HG03045 (cell line): ENCODE measurements around the gene ST3GAL3.
"Not testable (repeated sequence)": the region's sequence is repeated elsewhere in the genome, so short reads cannot be mapped to it uniquely, and the experiment has no call there.

Experiments
- ATAC-seq: cut with Tn5 transposase; IDR thresholded peaks from one replicate; pipeline ENCODE4 v1.9.1; 2021; ENCODE audit warnings: mild to moderate bottlenecking, moderate library complexity; ENCODE audit not compliant: unreplicated experiment

Gene ST3GAL3

DNA sequence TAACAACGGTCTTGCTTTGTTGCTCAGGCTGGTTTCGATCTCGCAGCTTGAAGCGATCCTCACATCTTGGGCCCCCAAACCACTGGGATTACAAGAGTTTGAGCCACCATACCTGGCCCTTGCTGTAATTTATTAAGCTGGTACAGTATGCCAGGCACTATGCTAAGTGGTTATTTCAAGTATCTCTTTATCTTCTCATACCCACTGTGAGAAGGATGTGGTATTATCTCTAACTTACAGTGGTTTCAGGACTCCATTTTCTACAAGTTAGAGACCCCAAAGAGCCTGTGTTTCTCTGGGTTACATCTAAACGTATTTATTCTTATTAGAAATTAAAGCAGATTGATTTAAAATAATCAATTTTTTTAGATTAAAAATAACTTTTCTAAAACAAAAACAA lies 8.1 kb upstream of the ST3GAL3 start:
- ATAC-seq = no peak

DNA sequence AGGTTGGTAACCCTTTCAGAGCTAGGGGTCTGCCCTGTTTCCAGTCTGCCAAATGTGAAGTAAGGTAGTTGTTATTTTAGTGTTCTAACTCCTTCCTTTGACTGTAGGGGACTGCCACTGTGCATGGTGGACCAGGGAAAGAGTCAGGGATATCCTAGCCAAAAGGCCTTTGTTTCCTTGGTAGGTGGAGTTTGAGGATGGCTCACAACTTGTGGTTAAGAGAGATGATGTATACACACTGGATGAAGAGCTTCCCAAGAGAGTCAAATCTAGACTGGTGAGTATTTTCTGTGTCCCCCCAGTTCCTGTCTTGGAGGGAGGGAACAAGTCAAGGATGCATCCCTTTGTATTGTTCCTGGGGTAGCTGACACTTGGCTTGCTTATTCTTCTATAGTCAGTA lies 3.5 kb upstream of the ST3GAL3 start:
- ATAC-seq = no peak

DNA sequence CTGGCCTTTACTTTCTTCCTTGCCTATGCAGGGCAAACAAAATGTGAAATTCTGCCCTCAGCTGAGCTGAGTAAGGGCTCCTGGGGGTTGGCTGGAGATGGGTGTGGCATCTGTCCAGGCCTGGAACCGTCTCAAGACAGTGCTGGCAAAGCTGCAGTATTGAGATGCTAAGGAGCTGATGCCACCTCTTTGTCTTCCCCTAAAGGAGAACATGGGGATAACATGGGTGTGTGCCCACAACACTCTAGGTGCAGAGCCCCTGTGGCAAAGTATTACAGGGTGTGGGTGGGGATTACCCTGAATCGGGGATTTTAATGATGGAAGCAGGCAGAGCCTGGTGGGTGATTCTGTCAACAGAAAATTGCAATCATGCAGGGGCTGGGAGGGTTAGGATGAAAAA lies 2.5 kb upstream of the ST3GAL3 start:
- no peak for ATAC-seq

DNA sequence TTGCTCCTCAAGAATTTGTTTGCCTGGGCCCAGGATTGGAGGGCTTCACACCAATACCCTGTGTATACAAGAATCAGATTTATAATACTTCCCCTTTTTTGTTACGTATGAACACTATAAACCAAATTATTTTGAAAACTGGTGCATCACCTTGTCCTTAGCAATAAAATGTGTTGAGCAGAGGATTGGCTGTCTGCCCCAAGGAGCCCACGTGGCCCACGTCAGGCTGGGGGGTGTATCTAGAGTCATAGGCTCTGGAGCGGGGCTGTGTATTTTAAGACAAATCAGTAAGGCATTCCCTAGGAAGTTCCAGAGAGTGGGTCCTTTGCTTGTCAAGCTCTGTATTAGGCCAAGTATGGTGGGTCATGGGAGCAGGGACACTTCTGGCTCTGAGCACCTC lies 2.0 kb upstream of the ST3GAL3 start:
- no peak for ATAC-seq

DNA sequence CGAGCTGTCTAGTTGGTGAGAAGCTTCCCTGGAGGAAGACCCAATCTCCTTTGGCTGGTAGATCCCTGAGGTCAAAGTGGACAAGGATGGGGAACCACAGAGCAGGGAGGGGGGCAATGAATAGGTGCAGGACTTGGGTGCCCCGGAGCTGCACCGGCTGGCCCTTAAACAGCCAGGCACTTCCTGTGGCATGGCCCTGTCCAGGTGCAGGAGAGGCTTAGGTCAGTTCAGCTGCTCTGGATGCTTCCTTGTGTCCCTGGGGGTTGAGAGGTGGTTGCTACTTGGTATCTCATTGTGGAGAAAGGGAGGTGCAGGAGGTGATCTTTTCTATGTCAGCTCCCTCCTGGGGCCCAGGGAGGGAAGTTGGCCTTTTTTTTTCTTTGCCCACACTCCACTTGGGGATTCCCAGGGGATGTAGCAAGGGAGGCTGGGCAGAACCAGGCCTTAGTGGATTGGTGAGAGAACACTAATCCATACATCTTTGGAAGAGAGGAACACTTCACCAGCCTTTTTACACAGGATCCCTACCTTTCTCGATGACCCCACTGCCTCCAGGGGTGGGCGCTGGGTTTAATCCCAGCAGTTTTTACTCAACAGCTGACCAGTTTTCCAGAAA lies 1.2 kb upstream of the ST3GAL3 start:
- no peak for ATAC-seq

DNA sequence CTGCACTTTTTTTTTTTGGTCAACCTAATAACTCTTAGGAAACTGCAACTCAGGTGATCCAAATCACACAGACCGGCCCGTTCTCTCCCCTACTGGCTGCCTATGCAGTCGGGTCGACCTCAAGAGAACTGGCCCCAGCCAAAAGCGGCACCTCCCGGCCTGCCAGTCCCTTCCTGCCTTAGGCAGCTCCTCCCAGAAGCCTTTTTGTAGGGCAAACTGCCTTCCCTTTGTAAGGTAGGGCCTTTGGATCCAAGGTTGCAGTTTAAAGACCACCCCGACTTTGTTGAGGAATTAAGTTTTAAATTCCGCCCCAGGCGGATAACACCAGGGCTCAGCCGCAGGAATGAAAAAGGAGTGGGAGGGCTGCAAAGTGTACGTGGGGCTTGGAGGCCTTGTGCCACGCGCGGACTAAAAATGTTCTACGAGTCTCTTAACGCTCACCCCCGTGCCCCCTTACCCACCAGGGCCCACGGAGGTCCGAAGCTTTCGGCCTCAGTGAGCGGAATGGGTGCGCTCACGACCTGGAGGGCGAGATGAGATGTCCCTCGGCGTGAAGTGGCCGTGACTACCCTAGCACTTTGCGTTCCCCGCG lies 642 bp upstream of the ST3GAL3 start:
- ATAC-seq = no peak

DNA sequence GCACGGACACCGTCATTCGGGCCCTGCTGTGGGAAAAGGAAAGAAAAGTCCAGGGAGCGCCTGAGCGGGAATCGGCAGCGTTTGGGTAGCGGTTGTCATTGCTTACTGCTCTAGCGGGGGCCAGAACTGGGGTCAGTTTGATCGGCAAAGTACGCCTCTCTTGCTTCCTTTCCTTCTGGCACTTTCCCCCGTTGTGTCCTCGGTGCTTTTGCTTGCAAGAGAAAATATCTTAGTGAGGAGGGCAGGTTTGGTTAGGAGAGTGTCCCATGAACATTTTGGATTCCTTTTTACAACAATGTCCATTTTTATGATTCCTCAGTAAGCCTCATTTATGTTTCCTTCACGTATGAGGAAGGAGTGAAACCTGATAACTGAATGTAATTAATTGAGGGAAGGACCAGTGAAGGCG lies 670 bp downstream of the ST3GAL3 start:
- ATAC-seq = no peak

DNA sequence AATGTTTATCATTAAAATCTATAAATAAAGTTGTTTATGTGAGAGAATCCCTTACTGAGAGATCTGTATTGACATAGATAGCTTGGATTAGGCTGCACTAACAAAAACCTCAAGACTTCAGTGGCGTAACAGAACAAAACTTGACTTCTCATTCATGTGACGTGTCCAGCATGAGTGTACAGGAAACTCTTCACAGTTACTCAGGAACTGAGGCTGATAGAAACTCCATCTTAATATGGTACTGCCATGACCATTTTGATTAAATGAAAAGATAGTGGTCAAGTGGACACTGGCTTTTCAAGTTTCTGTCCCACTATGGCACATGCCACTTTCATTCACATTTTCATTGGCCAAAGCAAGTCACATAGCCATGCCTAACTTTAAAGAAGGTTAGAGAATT lies 3.7 kb downstream of the ST3GAL3 start:
- no peak for ATAC-seq

DNA sequence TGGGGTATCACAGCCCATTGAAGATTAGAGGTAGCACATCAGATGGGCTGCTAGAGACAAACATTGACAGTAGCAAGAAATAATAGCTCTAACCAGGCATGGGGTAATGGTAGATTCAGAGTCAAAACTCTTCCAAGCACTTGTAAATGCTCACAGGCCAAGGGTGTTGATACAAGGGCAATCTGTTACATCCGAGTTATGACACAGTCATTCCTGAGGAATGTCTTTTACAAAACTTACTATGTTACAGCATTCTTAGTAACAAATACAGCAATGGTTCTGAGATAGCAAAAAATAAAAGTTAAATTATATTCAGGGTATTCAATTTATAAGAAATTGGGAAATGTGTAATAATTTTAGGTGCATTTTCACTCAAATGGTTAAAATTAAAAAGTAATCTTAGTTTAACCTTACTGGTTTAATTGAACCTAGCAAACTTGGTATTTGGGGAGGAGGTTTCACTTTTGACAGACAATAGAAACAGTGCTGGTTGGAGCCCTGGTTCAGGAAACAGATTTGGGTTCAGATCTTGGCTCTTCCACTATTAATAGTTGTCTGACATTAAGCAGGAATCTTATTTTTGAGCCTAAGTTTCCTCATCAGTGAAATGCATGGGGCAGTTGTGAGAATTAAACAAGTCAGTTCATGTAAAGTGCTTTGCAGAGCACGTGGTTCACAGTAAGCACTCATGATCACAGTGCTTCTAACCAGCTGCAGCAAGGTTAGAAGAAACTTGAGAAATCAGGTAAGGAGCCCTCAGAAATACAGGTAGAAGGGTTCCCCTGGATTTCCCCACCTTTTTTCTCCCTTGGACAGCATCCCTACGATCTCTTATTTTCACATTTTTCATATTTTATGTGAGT lies 4.4 kb downstream of the ST3GAL3 start:
- no peak for ATAC-seq

DNA sequence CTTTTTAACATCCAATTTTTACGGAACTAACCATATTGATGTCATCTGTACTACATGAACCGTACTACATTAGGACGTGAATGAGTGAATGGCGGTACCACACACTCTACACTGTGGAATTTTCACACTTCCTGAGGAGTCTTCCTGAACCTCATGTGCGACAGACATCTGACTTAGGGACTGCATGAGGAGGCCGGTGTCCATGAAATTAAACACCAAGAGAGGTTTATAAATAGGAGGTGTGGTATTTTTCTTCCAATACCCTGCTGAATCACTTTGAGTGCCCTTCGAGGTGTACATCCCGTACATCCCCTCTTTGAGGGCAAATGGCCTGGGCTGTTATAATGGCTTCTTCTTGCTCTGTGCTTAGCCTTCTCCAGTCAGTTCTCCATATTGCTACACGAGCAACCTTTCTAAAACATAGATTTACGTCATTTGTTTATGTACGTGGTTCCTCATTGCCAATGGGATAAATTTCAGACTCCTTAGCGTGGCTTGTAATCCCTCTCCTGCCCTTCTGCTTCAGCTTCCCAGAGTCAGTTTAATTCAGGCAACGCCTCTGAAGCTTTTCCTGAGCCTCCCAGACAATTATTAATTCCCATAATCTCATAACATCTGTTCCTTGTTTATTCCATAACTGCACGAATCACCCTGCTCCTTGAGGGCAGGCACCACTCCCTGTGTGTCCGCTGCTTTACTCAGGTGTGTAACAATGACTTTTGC lies 9.4 kb downstream of the ST3GAL3 start:
- ATAC-seq = no peak

DNA sequence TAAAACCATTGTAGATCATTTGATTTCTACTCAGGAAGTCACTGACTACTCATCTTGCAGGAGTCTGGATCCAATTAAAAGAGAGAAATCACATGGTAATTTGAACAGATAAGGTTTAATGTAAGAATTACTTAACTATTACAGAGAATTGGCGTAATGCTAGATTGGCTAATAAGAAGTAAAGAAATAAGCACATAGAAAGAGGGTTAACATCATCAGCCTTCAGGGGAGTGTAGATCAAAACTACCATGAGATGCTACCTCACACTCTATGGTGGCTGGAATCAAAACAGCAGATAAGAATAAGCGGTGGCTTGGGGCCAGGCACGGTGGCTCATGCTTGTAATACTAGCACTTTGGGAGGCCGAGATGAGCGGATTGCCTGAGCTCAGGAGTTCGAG lies 11.7 kb downstream of the ST3GAL3 start:
- ATAC-seq = no peak

DNA sequence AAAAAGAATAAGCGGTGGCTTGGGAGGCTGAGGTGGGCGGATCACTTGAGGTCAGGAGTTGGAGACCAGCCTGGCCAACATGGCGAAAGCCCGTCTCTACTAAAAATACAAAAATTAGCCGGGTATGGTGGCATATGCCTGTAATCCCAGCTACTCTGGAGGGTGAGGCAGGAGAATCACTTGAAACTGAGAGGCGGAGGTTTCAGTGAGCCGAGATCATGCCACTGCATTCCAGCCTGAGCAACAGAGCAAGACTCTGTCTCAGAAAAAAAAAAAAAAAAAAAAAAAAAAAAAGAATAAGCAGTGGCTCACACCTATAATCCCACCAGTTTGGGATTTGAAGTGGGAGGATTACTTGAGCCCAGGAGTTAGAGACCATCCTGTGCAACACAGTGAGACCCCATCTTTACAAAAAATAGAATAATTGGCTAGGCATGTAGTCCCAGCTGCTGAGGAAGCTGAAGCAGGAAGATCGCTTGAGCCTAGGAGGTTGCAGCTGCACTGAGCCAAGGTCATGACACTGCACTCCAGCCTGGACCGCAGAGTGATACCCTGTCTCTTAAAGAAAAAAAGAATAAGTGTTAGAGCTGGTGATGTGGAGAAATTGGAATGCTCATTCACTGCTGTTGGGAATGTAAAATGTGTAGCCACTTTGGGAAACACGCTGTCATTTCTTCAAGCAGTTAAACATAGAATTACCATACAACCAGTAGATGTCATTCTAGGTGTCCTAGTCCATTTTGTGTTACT lies 12.5 kb downstream of the ST3GAL3 start:
- not testable (repeated sequence) for ATAC-seq

DNA sequence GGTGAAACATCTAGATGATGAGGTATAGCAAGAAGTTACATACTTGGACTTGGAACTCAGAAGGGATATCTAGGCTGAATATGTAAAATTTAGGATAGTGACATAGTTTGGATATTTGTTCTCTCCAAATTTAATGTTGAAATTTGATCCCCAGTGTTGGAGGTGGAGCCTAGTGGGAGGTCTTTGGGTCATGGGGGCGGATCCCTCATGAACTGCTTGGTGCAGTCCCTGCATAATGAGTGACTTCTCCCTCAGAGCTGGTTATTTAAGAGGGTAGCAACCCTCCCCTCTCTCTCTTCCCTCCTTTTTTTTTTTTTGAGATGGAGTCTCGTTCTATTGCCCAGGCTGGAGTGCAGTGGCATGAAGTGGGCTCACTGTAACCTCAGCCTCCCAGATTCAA lies 15.5 kb downstream of the ST3GAL3 start:
- no peak for ATAC-seq

DNA sequence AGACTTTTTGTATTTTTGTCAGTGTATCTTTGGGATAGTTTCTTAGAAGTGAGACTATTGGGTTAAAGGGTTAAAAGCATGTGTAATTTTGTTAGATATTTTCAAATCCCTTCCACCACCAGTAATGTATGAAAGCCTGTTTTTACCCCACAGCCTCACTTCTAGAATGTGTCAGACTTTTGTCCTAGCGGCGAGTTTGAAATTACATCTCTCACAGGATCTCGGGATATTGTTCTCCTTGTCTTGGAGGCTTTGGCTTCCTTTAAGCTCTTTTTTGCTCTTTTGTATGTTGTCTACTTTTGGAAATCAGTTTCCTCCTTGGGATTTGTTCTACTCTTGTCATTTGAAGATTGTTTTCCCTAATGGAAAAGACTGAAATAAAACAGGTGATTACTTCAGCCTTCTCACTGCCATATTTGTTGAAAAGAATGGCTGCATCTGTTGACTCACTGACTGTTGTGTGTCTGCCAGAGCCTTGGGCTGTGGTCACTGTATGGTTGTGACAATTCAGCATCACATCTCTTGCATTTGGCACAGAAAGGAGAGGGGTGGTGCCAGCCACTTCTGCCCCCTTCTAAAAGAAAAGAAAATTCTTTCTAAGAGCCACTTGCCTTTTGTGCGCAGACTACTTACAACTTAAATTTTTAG lies 22.6 kb downstream of the ST3GAL3 start:
- ATAC-seq = no peak

DNA sequence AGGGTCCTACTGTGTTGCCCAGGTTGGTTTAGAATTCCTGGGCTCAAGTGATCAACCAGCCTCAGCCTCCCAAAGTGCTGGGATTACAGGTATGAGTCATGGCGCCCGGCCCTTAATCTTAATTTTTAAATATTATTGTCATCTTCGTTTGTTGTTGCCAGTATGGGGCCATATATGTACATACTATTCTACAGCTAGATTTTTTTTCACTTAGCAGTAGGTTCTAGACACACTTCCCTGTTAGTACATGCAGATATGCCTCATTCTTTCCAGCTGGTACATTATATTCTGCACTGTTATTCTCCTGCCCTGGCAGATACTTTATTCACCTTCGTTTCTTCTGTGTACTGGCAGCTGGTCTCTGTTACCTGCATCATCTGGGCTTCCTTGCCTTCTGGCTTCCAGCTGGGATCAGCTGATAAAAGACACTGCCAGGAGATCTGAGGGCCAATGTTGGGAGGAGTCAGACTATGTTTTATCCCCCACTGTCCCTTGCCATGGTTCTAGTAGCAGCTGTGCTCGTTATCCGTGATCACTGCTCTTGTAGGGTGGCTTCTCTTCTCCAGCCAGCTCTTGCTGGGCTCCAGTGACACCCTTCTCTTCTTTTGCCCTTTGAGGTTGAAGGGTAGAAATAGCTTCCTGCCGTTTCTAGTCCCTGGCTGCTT lies 24.7 kb downstream of the ST3GAL3 start:
- no peak for ATAC-seq

DNA sequence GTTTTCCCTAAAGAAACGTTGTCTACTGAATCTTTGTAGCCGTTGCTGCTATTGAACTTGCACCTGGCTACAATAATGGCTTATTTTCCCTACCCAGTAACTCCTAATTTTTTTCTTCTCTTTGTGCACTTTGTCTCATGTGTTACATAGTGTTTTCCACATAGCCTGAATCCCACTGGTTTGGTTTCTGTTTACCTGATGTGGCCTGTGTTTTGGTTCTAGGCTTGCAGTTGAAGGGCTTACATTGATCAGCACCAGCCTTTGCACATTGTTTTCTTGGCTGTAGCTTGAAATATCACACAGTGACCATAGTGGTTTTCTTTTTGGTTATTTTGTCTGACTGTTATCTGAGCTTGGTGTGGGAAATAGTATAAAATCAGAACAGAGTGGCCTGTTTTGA lies 29.5 kb downstream of the ST3GAL3 start:
- ATAC-seq = no peak

DNA sequence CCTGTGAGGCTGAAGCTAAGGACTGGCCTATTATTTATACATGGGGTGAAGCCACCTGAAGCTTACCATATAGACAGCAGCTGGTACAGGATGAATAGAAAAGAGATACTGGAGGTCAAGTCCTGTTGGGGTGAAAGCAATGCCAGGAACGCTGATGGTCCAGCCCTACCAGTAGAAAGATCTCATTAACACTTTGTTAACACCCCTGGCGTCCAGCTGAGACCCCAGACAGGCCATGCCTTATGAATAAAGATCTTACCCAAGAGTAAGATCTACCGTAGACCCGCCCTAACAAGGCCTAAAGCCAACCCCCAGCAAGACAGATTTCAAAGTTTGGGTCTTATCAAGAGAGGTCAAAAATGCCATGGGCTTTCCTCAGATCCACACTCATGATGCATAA lies 34.7 kb downstream of the ST3GAL3 start:
- no peak for ATAC-seq

DNA sequence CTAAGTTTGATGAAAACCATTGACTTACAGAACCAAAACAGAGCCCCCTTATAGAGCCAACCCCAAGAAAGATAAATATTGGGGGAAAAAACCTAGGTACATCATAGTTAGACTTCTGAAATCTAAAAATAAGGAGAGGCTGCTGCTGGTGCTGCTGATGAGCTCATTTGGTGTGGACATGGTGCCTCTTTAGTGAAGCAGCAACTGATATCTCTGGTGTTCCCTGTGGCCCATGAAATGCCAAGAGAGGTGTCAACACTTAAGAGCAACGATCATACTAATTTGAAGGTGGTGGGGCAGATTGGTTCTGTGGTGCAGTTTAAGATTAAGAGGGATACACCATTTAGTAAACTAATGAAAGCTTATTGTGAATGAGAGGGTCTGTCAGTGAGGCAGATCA lies 35.9 kb downstream of the ST3GAL3 start:
- ATAC-seq = no peak

DNA sequence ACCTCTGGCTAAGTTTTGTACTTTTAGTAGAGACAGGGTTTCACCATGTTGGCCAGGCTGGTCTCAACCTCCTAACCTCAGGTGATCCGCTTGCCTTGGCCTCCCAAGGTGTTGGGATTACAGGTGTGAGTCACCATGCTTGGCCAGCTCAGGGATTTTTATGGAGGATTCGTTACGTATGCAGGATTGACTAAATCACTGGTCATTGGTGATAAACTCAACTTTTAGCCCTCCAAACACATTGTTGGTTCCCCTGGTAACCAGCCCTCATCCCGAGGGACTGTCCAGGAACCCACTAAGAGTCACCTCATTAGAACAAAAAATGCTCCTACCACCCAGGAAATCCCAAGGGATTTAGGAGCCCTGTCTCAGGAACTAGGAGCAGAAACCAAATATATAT lies 40.4 kb downstream of the ST3GAL3 start:
- no peak for ATAC-seq

DNA sequence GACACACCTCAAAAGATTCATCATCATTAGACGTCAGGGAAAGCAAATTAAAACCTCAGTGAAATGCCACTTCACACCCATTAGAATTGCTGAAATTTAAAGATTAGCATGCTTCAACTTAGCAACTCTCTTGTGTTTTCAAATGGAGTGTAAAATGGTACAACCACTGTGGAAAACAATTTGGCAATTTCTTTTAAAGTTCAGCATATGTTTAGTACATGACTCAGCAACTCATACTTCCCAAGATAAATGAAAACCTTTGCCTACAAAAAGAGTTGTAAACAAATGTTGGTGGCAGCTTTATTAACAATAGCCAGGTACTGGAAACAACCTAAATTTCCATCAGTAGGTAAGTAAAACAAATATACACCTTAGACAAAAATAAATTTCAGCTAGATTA lies 42.7 kb downstream of the ST3GAL3 start:
- no peak for ATAC-seq
